Esophagus squamous epithelium (tissue), 5 donors: ENCODE measurements around the gene ACTR3. TPM values are rescaled to one million over a fixed set of nuclear protein-coding genes. Genes with fewer than 3 reads are reported as not detected.
A peak's percentile ranks its signal among the peaks of the same experiment; 100 is the strongest.

Source experiments
- DNase-seq: peaks from one replicate; lab custom pipeline; 2025; lab: John Stamatoyannopoulos, UW
- H3K27ac ChIP-seq, 4 donors: fragments of 200-600 bp; sonication (generic); one replicate each; pipeline ENCODE4 v1.5.1; 2016 to 2019; ENCODE audit warnings: mild to moderate bottlenecking in 1 of 4
- H3K27me3 ChIP-seq, 4 donors: fragments of 200-600 bp; sonication (generic); 1 replicate in 3 of 4; 2 replicates in 1 of 4; pipeline versions ENCODE4 v1.5.1 to v1.6.0; 2017 to 2021; ENCODE audit warnings: antibody characterized with exemption in 1 of 4
- H3K36me3 ChIP-seq, 3 donors: fragments of 200-600 bp; sonication (generic); one replicate each; pipeline ENCODE4 v1.5.1; 2016 to 2019
- H3K4me1 ChIP-seq, 3 donors: fragments of 200-600 bp; sonication (generic); one replicate each; pipeline ENCODE4 v1.5.1; 2017 to 2019
- H3K4me3 ChIP-seq, 4 donors: fragments of 200-600 bp; sonication (generic); 1 replicate in 3 of 4; 2 replicates in 1 of 4; pipeline ENCODE4 v1.5.1; 2016 to 2019; ENCODE audit warnings: mild to moderate bottlenecking in 2 of 4, moderate library complexity in 1 of 4
- H3K9me3 ChIP-seq, 3 donors: fragments of 200-600 bp; sonication (generic); one replicate each; pipeline ENCODE4 v1.5.1; 2016 to 2019
- CTCF ChIP-seq, 6 experiments: fragments of 450-650 bp in 4 of 6; fragments of 200-600 bp in 2 of 6; sonication (generic) in 2 of 6; IDR thresholded peaks; one replicate each; pipeline ENCODE4 v1.5.1; 2016 to 2019; ENCODE audit warnings: antibody characterized with exemption in 6 of 6, mild to moderate bottlenecking in 4 of 6, moderate library complexity in 4 of 6
- POLR2A ChIP-seq, 4 donors: fragments of 450-650 bp; IDR thresholded peaks; one replicate each; pipeline ENCODE4 v1.6.1; 2017; ENCODE audit warnings: antibody characterized with exemption in 4 of 4, mild to moderate bottlenecking in 4 of 4, moderate library complexity in 3 of 4
- WGBS, 2 donors: methylation state at CpG; one replicate each; pipeline ENCODE4 v1.1.5; 2018; 5-methylcytosine and 5-hydroxymethylcytosine counted together
- intact Hi-C: fragments of 100-400 bp; cut with DNase I; formaldehyde crosslinking; loops from one replicate; pipeline ENCODE4 v1.15.0; 2022
- total RNA-seq, 4 donors: library from RNA; depleted of rRNA; stranded (reverse); fragments of >200 nt; gene quantifications; one replicate each; pipeline ENCODE4 v1.1.0, GENCODE V29; 2016
- donor health status: DM: yes; HTN: yes; CAD: no.

Gene ACTR3
- total RNA-seq, 4 donors from 2014 or later: 164 to 274 (median 226) TPM

- WGBS, 2 donors: 36 to 50% methylated on average over 1 of the region's 1 CpG
- Histone ChIP-seq H3K9me3 (no peaks in the 10 kb centered on the region), H3K4me3 (no peak overlapping the region), H3K4me1 (peaks cover 0 to 55% (median 2%) of the 10 kb centered on the region in 3 donors), H3K27ac (no peak overlapping the region), H3K36me3 (peaks cover 0 to 24% (median 0%) of the 10 kb centered on the region in 3 donors), H3K27me3 (no peaks in the 10 kb centered on the region)
- DNase-seq: no peak
- TF ChIP-seq POLR2A (IDR thresholded peaks at IDR 0.05) (no peak), CTCF (IDR thresholded peaks at IDR 0.05) (peak in 3 of 6 experiments; percentile 33 to 47 (median 35))
- intact Hi-C loops: no loop called here
Observed at GRCh38 chr2:113965644-113966043, 75.8 kb downstream of the ACTR3 start.

GRCh38 chr2:113966171-113966570 is 76.3 kb downstream of the ACTR3 start:
- Histone ChIP-seq H3K4me1 (peaks cover 0 to 59% (median 2%) of the 10 kb centered on the region in 3 donors), H3K36me3 (peaks cover 0 to 19% (median 0%) of the 10 kb centered on the region in 3 donors), H3K9me3 (no peaks in the 10 kb centered on the region), H3K27ac (no peak overlapping the region), H3K27me3 (no peaks in the 10 kb centered on the region), H3K4me3 (no peak overlapping the region)
- 79 to 87% methylated on average over 5 of the region's 5 CpGs for WGBS, 2 donors
- no peak for DNase-seq
- intact Hi-C loops: no loop called here
- TF ChIP-seq CTCF (IDR thresholded peaks at IDR 0.05) (no peak), POLR2A (IDR thresholded peaks at IDR 0.05) (no peak)

GRCh38 chr2:113966832-113967231 is 76.9 kb downstream of the ACTR3 start:
- Histone ChIP-seq H3K4me1 (peaks cover 0 to 60% (median 2%) of the 10 kb centered on the region in 3 donors), H3K4me3 (no peak overlapping the region), H3K27ac (peak overlapping the region in 2 of 4 donors; percentile 14 to 36), H3K36me3 (peaks cover 0 to 12% (median 0%) of the 10 kb centered on the region in 3 donors), H3K27me3 (no peaks in the 10 kb centered on the region), H3K9me3 (no peaks in the 10 kb centered on the region)
- intact Hi-C loops: no loop called here
- no peak for DNase-seq
- WGBS, 2 donors: 55 to 63% methylated on average over 5 of the region's 5 CpGs
- TF ChIP-seq CTCF (IDR thresholded peaks at IDR 0.05): no peak
- no peak for TF ChIP-seq POLR2A (IDR thresholded peaks at IDR 0.05)

GRCh38 chr2:113967272-113967671 is 77.4 kb downstream of the ACTR3 start:
- peaks cover 0 to 8% (median 0%) of the 10 kb centered on the region in 3 donors for H3K36me3 ChIP-seq
- no peak overlapping the region for H3K4me3 ChIP-seq
- no peaks in the 10 kb centered on the region for H3K9me3 ChIP-seq
- peaks cover 0 to 60% (median 2%) of the 10 kb centered on the region in 3 donors for H3K4me1 ChIP-seq
- no peak for DNase-seq
- peak overlapping the region in 2 of 4 donors; percentile 14 to 36 for H3K27ac ChIP-seq
- 95 to 97% methylated on average over 1 of the region's 1 CpG for WGBS, 2 donors
- intact Hi-C loops: no loop called here
- H3K27me3 ChIP-seq: no peaks in the 10 kb centered on the region
- TF ChIP-seq POLR2A (IDR thresholded peaks at IDR 0.05): no peak
- no peak for TF ChIP-seq CTCF (IDR thresholded peaks at IDR 0.05)

- 78 to 84% methylated on average over 3 of the region's 3 CpGs for WGBS, 2 donors
- no peak overlapping the region for H3K27ac ChIP-seq
Observed at GRCh38 chr2:113972766-113973165, 82.9 kb downstream of the ACTR3 start.

More at GRCh38 chr2:113972766-113973165, 82.9 kb downstream of the ACTR3 start:
- DNase-seq: no peak
- peaks cover 0 to 18% (median 0%) of the 10 kb centered on the region in 3 donors for H3K36me3 ChIP-seq
- intact Hi-C loops: no loop called here
- no peak overlapping the region for H3K4me3 ChIP-seq
- H3K27me3 ChIP-seq: no peaks in the 10 kb centered on the region
- H3K4me1 ChIP-seq: peaks cover 0 to 33% (median 0%) of the 10 kb centered on the region in 3 donors
- H3K9me3 ChIP-seq: no peaks in the 10 kb centered on the region
- TF ChIP-seq CTCF (IDR thresholded peaks at IDR 0.05): no peak
- TF ChIP-seq POLR2A (IDR thresholded peaks at IDR 0.05): no peak
